Keratinocyte (primary cell): Measurements from ENCODE around the gene GLS. TPM values are rescaled to one million over a fixed set of nuclear protein-coding genes. Genes with fewer than 3 reads are reported as not detected.

Source experiments
- DNase-seq: peaks from one replicate; pipeline ENCODE4 v3.0.0-alpha.2; 2011; ENCODE audit warnings: low read depth, missing footprints, low spot score
- FAIRE-seq: peaks from 2 replicates; lab custom pipeline; 2011; peaks lifted over from hg19 to GRCh38; lab: Jason Lieb, UNC
- H2AFZ ChIP-seq: 2 replicates; pipeline ENCODE4 v1.6.0; 2012; ENCODE audit warnings: low read length, control low read depth, inconsistent platforms; ENCODE audit not compliant: control insufficient read depth
- H3K27ac ChIP-seq: 2 replicates; pipeline ENCODE4 v1.5.1; 2011; ENCODE audit warnings: low read length; ENCODE audit not compliant: control insufficient read depth, insufficient read depth
- H3K27me3 ChIP-seq: 3 replicates; pipeline ENCODE4 v1.6.0; 2011; ENCODE audit warnings: low read length; ENCODE audit not compliant: control insufficient read depth, insufficient read depth; ENCODE audit errors: extremely low read depth
- H3K36me3 ChIP-seq, 2 experiments: 2 replicates in 1 of 2; 3 replicates in 1 of 2; pipeline ENCODE4 v1.5.1; 2011; ENCODE audit warnings: low read length in 2 of 2, mild to moderate bottlenecking in 1 of 2; ENCODE audit not compliant: control insufficient read depth in 2 of 2, insufficient read depth in 2 of 2; ENCODE audit errors: extremely low read depth in 1 of 2
- H3K4me1 ChIP-seq: 3 replicates; pipeline ENCODE4 v1.5.1; 2011; ENCODE audit warnings: low read length; ENCODE audit not compliant: control insufficient read depth, insufficient read depth; ENCODE audit errors: extremely low read depth
- H3K4me2 ChIP-seq: 3 replicates; pipeline ENCODE4 v1.6.0; 2011; ENCODE audit warnings: low read depth, low read length; ENCODE audit not compliant: control insufficient read depth, insufficient read depth; ENCODE audit errors: extremely low read depth
- H3K4me3 ChIP-seq, 3 experiments: fragments of 200-600 bp in 1 of 3; sonication (generic) in 1 of 3; 2 replicates in 2 of 3; 3 replicates in 1 of 3; pipeline ENCODE4 v1.5.1; 2011 to 2016; ENCODE audit warnings: low read length in 3 of 3, mild to moderate bottlenecking in 3 of 3, control low read depth in 2 of 3, inconsistent platforms in 1 of 3, low read depth in 1 of 3, mixed read lengths in 1 of 3, mixed run types in 1 of 3, moderate library complexity in 1 of 3; ENCODE audit not compliant: control insufficient read depth in 2 of 3, insufficient read depth in 2 of 3; ENCODE audit errors: extremely low read depth in 1 of 3
- H3K79me2 ChIP-seq: 2 replicates; pipeline ENCODE4 v1.6.0; 2012; ENCODE audit warnings: low read length; ENCODE audit not compliant: control insufficient read depth, insufficient read depth
- H3K9ac ChIP-seq: 3 replicates; pipeline ENCODE4 v1.6.0; 2011; ENCODE audit warnings: low read length; ENCODE audit not compliant: control insufficient read depth, insufficient read depth; ENCODE audit errors: extremely low read depth
- H3K9me1 ChIP-seq: 3 replicates; pipeline ENCODE4 v1.6.0; 2011; ENCODE audit warnings: low read length; ENCODE audit not compliant: control insufficient read depth, insufficient read depth; ENCODE audit errors: extremely low read depth
- H3K9me3 ChIP-seq: 2 replicates; pipeline ENCODE4 v1.5.1; 2012; ENCODE audit warnings: low read depth, low read length; ENCODE audit not compliant: control insufficient read depth
- H4K20me1 ChIP-seq: 3 replicates; pipeline ENCODE4 v1.6.0; 2011; ENCODE audit warnings: low read length; ENCODE audit not compliant: control insufficient read depth, insufficient read depth; ENCODE audit errors: extremely low read depth
- EZH2 ChIP-seq: IDR thresholded peaks from one replicate; pipeline ENCODE4 v1.6.1; 2012; ENCODE audit warnings: inconsistent platforms, mild to moderate bottlenecking, low read length, moderate library complexity
- dilution Hi-C: fragments of 300-500 bp; cut with MboI; formaldehyde crosslinking; loops from one replicate; pipeline ENCODE4 v1.7.0; 2020; ENCODE audit warnings: low sequenced_read_pairs; ENCODE audit not compliant: extremely low pct_ligation_motif_present
- polyA plus RNA-seq, 5 experiments: library from polyadenylated mRNA; depleted of rRNA in 3 of 5; stranded (reverse) in 3 of 5; stranded (forward) in 1 of 5; unstranded in 1 of 5; fragments of >200 nt; gene quantifications; 1 replicate in 1 of 5; 2 replicates in 3 of 5; 3 replicates in 1 of 5; pipeline versions ENCODE4 v1.2.1 to v1.2.3, GENCODE V29; 2011 to 2012; ENCODE audit warnings: missing spikeins in 2 of 5, low read depth in 1 of 5, low replicate concordance in 1 of 5
- TF ChIP-seq, protein P1 (sequence below), 3 experiments: IDR thresholded peaks in 1 of 3; conservative IDR thresholded peaks in 1 of 3; optimal IDR thresholded peaks in 1 of 3; 2 replicates in 2 of 3; 3 replicates in 1 of 3; pipeline versions ENCODE3 to v1.5.1; 2011; ENCODE audit warnings: low read length in 3 of 3, mild to moderate bottlenecking in 3 of 3, moderate library complexity in 2 of 3, control low read depth in 1 of 3, inconsistent platforms in 1 of 3; ENCODE audit not compliant: insufficient read depth in 2 of 3; ENCODE audit errors: extremely low read depth in 1 of 3

GLS gene
- polyA plus RNA-seq, 1 donor (not counting 4 experiments of a cell fraction or from before 2014, with no cell fraction given): 130 TPM

DNA sequence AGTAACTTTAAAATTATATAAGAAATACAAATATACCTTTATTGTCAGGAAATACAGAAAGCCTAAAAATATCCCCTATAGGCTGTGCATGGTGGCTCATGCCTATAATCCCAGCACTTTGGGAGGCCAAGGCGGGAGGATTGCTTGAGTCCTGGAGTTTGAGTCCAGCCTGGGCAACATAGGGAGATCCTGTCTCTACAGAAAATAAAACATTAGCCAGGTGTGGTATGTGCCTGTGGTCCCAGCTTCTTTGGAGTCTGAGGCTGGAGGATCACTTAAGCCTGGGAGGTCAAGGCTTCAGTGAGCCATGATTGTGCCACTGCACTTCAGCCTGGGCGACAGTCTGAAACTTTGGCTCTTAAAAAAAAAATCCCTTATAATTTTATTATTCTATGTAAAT, 29.1 kb downstream of the GLS start:
- Histone ChIP-seq H3K27ac (no peak overlapping the region), H2AFZ (no peak overlapping the region), H3K9me1 (no peaks in the 10 kb centered on the region), H3K9ac (no peak overlapping the region), H4K20me1 (no peaks in the 10 kb centered on the region), H3K4me3 (no peak overlapping the region), H3K9me3 (no peaks in the 10 kb centered on the region), H3K4me2 (no peak overlapping the region), H3K4me1 (no peaks in the 10 kb centered on the region), H3K79me2 (peaks cover 7% of the 10 kb centered on the region), H3K36me3 (peaks cover 10 to 15% of the 10 kb centered on the region in 2 experiments), H3K27me3 (no peaks in the 10 kb centered on the region)
- DNase-seq (no peak), FAIRE-seq (no peak)
- TF ChIP-seq, protein P1, sequence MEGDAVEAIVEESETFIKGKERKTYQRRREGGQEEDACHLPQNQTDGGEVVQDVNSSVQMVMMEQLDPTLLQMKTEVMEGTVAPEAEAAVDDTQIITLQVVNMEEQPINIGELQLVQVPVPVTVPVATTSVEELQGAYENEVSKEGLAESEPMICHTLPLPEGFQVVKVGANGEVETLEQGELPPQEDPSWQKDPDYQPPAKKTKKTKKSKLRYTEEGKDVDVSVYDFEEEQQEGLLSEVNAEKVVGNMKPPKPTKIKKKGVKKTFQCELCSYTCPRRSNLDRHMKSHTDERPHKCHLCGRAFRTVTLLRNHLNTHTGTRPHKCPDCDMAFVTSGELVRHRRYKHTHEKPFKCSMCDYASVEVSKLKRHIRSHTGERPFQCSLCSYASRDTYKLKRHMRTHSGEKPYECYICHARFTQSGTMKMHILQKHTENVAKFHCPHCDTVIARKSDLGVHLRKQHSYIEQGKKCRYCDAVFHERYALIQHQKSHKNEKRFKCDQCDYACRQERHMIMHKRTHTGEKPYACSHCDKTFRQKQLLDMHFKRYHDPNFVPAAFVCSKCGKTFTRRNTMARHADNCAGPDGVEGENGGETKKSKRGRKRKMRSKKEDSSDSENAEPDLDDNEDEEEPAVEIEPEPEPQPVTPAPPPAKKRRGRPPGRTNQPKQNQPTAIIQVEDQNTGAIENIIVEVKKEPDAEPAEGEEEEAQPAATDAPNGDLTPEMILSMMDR (optimal IDR thresholded peaks at IDR 0.05 in 1 of 3, IDR thresholded peaks at IDR 0.05 in 1 of 3, conservative IDR thresholded peaks at IDR 0.05 in 1 of 3; ENCODE audit: extremely low read depth in 1 of 3, insufficient read depth in 2 of 3, low read length in 3 of 3): no peak
- no peak for TF ChIP-seq EZH2
- dilution Hi-C loops: no loop called here

DNA sequence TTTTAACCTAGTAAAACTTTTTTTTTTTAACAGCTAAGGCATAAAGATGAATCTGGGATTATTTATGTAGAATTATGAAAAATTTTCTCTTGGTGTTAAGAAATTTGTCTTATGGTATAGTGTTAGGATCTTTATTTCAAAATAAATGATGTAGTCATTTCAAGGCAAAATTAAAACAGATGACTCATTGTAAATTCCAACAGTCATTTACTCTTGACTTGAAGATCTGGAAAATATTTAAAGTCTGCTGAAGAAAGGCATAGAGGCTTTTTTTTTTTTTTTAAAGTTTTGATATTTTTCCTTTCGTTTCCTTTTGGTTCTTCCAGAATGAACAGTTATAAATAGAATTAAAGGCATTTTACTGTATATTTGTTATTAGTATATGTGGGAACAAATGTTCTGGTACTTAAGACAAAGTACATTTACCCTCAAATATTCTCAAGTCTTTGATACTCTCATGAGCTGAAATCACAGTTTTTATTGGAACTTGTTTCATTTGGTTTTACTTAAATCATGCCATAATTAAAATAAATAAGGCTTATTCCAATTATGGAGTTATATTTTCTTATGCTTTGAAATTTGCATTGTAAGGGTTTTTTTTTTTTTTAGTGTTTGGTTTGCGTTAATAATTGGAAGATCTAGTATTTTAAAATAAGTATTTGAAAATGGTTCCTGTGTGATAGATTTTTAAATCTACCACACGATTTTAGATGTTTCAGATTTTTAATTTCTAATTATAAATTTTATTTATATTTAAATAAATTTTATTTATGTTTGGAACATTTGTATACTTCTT, 29.9 kb downstream of the GLS start:
- no peaks in the 10 kb centered on the region for H3K9me1 ChIP-seq
- dilution Hi-C loops: no loop called here
- H3K4me3 ChIP-seq: no peak overlapping the region
- no peaks in the 10 kb centered on the region for H4K20me1 ChIP-seq
- TF ChIP-seq, protein P1 (optimal IDR thresholded peaks at IDR 0.05 in 1 of 3, IDR thresholded peaks at IDR 0.05 in 1 of 3, conservative IDR thresholded peaks at IDR 0.05 in 1 of 3; ENCODE audit: extremely low read depth in 1 of 3, insufficient read depth in 2 of 3, low read length in 3 of 3): no peak
- TF ChIP-seq EZH2: no peak
- H3K36me3 ChIP-seq: peaks cover 10 to 15% of the 10 kb centered on the region in 2 experiments
- FAIRE-seq: no peak
- H3K9ac ChIP-seq: no peak overlapping the region
- no peaks in the 10 kb centered on the region for H3K9me3 ChIP-seq
- no peaks in the 10 kb centered on the region for H3K27me3 ChIP-seq
- no peak overlapping the region for H3K27ac ChIP-seq
- no peak for DNase-seq
- H3K79me2 ChIP-seq: peaks cover 7% of the 10 kb centered on the region
- no peak overlapping the region for H3K4me2 ChIP-seq
- H3K4me1 ChIP-seq: no peaks in the 10 kb centered on the region
- H2AFZ ChIP-seq: no peak overlapping the region
